Measurements from ENCODE around the gene XAF1.

- TF ChIP-seq, protein P1, sequence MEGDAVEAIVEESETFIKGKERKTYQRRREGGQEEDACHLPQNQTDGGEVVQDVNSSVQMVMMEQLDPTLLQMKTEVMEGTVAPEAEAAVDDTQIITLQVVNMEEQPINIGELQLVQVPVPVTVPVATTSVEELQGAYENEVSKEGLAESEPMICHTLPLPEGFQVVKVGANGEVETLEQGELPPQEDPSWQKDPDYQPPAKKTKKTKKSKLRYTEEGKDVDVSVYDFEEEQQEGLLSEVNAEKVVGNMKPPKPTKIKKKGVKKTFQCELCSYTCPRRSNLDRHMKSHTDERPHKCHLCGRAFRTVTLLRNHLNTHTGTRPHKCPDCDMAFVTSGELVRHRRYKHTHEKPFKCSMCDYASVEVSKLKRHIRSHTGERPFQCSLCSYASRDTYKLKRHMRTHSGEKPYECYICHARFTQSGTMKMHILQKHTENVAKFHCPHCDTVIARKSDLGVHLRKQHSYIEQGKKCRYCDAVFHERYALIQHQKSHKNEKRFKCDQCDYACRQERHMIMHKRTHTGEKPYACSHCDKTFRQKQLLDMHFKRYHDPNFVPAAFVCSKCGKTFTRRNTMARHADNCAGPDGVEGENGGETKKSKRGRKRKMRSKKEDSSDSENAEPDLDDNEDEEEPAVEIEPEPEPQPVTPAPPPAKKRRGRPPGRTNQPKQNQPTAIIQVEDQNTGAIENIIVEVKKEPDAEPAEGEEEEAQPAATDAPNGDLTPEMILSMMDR (IDR thresholded peaks at IDR 0.05 in 4 of 5, conservative IDR thresholded peaks at IDR 0.05 in 1 of 5) = no peak
- no peak for TF ChIP-seq POLR2A (IDR thresholded peaks at IDR 0.05)
Observed at GRCh38 chr17:6799738-6800137, 43.9 kb downstream of the XAF1 start.

All from gastrocnemius medialis (tissue), 4 donors.